Forelimb muscle (tissue), 1 donor: ENCODE measurements around the gene CD164. TPM values are rescaled to one million over a fixed set of nuclear protein-coding genes. Genes with fewer than 3 reads are reported as not detected.
A peak's percentile ranks its signal among the peaks of the same experiment; 100 is the strongest.
"Not testable (repeated sequence)": the region's sequence is repeated elsewhere in the genome, so short reads cannot be mapped to it uniquely, and the experiment has no call there.

ENCODE experiments used
- DNase-seq: peaks from one replicate; pipeline ENCODE4 v3.0.0-alpha.2; 2013; ENCODE audit warnings: low read depth
- polyA plus RNA-seq: library from polyadenylated mRNA; unstranded; fragments of 120-200 nt; gene quantifications from one replicate; pipeline ENCODE4 v1.2.1, GENCODE V29; 2013; ENCODE audit not compliant: insufficient read length

Gene CD164
- polyA plus RNA-seq, 1 donor: 226 TPM

- DNase-seq: no peak
These were observed 7.9 kb downstream of the CD164 start for GRCh38 chr6:109374326-109374892.

GRCh38 chr6:109373762-109374161, 8.5 kb downstream of the CD164 start:
- DNase-seq: no peak

- no peak for DNase-seq
These were observed 8.9 kb downstream of the CD164 start for GRCh38 chr6:109373331-109373730.

- no peak for DNase-seq
These were observed 10.1 kb downstream of the CD164 start for GRCh38 chr6:109372130-109372529.

- DNase-seq: no peak
These were observed 11.5 kb downstream of the CD164 start for GRCh38 chr6:109370792-109371191.

GRCh38 chr6:109370336-109370735, 11.9 kb downstream of the CD164 start:
- no peak for DNase-seq

GRCh38 chr6:109369728-109370127, 12.5 kb downstream of the CD164 start:
- DNase-seq: no peak

- DNase-seq: not testable (repeated sequence)
These were observed 17.7 kb downstream of the CD164 start for GRCh38 chr6:109364382-109365078.

GRCh38 chr6:109363753-109364152, 18.5 kb downstream of the CD164 start:
- DNase-seq: no peak

GRCh38 chr6:109362102-109362884, 20.0 kb downstream of the CD164 start:
- no peak for DNase-seq

- no peak for DNase-seq
These were observed 21.5 kb downstream of the CD164 start for GRCh38 chr6:109360791-109361190.

- no peak for DNase-seq
These were observed 22.0 kb downstream of the CD164 start for GRCh38 chr6:109360281-109360680.

- no peak for DNase-seq
These were observed 23.0 kb downstream of the CD164 start for GRCh38 chr6:109359248-109359647.

GRCh38 chr6:109358204-109358603, 24.1 kb downstream of the CD164 start:
- no peak for DNase-seq

GRCh38 chr6:109356237-109356636, 26.0 kb downstream of the CD164 start:
- no peak for DNase-seq

GRCh38 chr6:109351231-109352130, 30.8 kb downstream of the CD164 start:
- no peak for DNase-seq

GRCh38 chr6:109349419-109349987, 32.8 kb downstream of the CD164 start:
- DNase-seq: peak; percentile 25

GRCh38 chr6:109348226-109348625, 34.0 kb downstream of the CD164 start:
- DNase-seq: no peak

- no peak for DNase-seq
These were observed 34.5 kb downstream of the CD164 start for GRCh38 chr6:109347779-109348178.

- no peak for DNase-seq
These were observed 36.3 kb downstream of the CD164 start for GRCh38 chr6:109345986-109346385.

- no peak for DNase-seq
These were observed 38.0 kb downstream of the CD164 start for GRCh38 chr6:109344226-109344625.
